Nephron progenitor cell (in vitro differentiated cells): Measurements from ENCODE around the gene CEP41.

Experiments used
- DNase-seq: peaks from one replicate; pipeline ENCODE4 v3.0.0; 2021
- H3K27ac Mint-ChIP-seq: 2 replicates; pipeline ENCODE4 v1.8.0; 2021; ENCODE audit warnings: mild to moderate bottlenecking, moderate library complexity, mixed read lengths
- H3K27me3 Mint-ChIP-seq: 2 replicates; pipeline ENCODE4 v1.8.0; 2021; ENCODE audit warnings: mild to moderate bottlenecking, low read depth, mixed read lengths; ENCODE audit not compliant: poor library complexity
- H3K36me3 Mint-ChIP-seq: 2 replicates; pipeline ENCODE4 v1.8.0; 2021; ENCODE audit warnings: low read depth, mixed read lengths
- H3K4me1 Mint-ChIP-seq: 2 replicates; pipeline ENCODE4 v1.8.0; 2021; ENCODE audit warnings: mixed read lengths
- H3K4me3 Mint-ChIP-seq: 2 replicates; pipeline ENCODE4 v1.8.0; 2021; ENCODE audit warnings: mild to moderate bottlenecking, moderate library complexity, mixed read lengths
- H3K9me3 Mint-ChIP-seq: 2 replicates; pipeline ENCODE4 v1.8.0; 2021; ENCODE audit warnings: mild to moderate bottlenecking, moderate library complexity, mixed read lengths
- CTCF ChIP-seq: fragments of 200-600 bp; sonication (generic); IDR thresholded peaks from 2 replicates; pipeline ENCODE4 v1.5.0; 2021; ENCODE audit warnings: antibody characterized with exemption

The CEP41 gene

GRCh38 chr7:130478991-130479390, 38.2 kb upstream of the CEP41 start:
- no peak for DNase-seq
- Mint-ChIP-seq H3K27me3 (no peaks in the 10 kb centered on the region), H3K27ac (no peak overlapping the region), H3K4me1 (peaks cover 59% of the 10 kb centered on the region), H3K9me3 (peaks cover 35% of the 10 kb centered on the region), H3K36me3 (peaks cover 25% of the 10 kb centered on the region), H3K4me3 (no peak overlapping the region)
- no peak for TF ChIP-seq CTCF

- peak overlapping the region; percentile 34 for H3K4me3 Mint-ChIP-seq
- H3K27me3 Mint-ChIP-seq: no peaks in the 10 kb centered on the region
- peaks cover 33% of the 10 kb centered on the region for H3K9me3 Mint-ChIP-seq
- peaks cover 25% of the 10 kb centered on the region for H3K36me3 Mint-ChIP-seq
- no peak for TF ChIP-seq CTCF
- H3K27ac Mint-ChIP-seq: peak overlapping the region; percentile 58
- no peak for DNase-seq
- peaks cover 47% of the 10 kb centered on the region for H3K4me1 Mint-ChIP-seq
Measured at GRCh38 chr7:130476297-130477150, 35.7 kb upstream of the CEP41 start.

- peaks cover 25% of the 10 kb centered on the region for H3K36me3 Mint-ChIP-seq
- no peak for TF ChIP-seq CTCF
- peak overlapping the region; percentile 38 for H3K27ac Mint-ChIP-seq
- no peak for DNase-seq
- H3K4me3 Mint-ChIP-seq: no peak overlapping the region
- no peaks in the 10 kb centered on the region for H3K27me3 Mint-ChIP-seq
- peaks cover 46% of the 10 kb centered on the region for H3K4me1 Mint-ChIP-seq
- peaks cover 32% of the 10 kb centered on the region for H3K9me3 Mint-ChIP-seq
Measured at GRCh38 chr7:130475776-130476175, 35.0 kb upstream of the CEP41 start.

GRCh38 chr7:130473876-130474275, 33.1 kb upstream of the CEP41 start:
- peaks cover 46% of the 10 kb centered on the region for H3K4me1 Mint-ChIP-seq
- no peak for TF ChIP-seq CTCF
- H3K9me3 Mint-ChIP-seq: peaks cover 17% of the 10 kb centered on the region
- peaks cover 17% of the 10 kb centered on the region for H3K36me3 Mint-ChIP-seq
- no peak overlapping the region for H3K4me3 Mint-ChIP-seq
- H3K27ac Mint-ChIP-seq: peak overlapping the region; percentile 26
- H3K27me3 Mint-ChIP-seq: no peaks in the 10 kb centered on the region
- no peak for DNase-seq

- peaks cover 46% of the 10 kb centered on the region for H3K4me1 Mint-ChIP-seq
- no peaks in the 10 kb centered on the region for H3K27me3 Mint-ChIP-seq
- no peak for TF ChIP-seq CTCF
- DNase-seq: no peak
- peaks cover 11% of the 10 kb centered on the region for H3K9me3 Mint-ChIP-seq
- H3K27ac Mint-ChIP-seq: no peak overlapping the region
- no peak overlapping the region for H3K4me3 Mint-ChIP-seq
- H3K36me3 Mint-ChIP-seq: peaks cover 11% of the 10 kb centered on the region
Measured at GRCh38 chr7:130473289-130473688, 32.5 kb upstream of the CEP41 start.

- H3K4me1 Mint-ChIP-seq: peaks cover 39% of the 10 kb centered on the region
- no peak for TF ChIP-seq CTCF
- no peaks in the 10 kb centered on the region for H3K36me3 Mint-ChIP-seq
- no peak overlapping the region for H3K27ac Mint-ChIP-seq
- H3K27me3 Mint-ChIP-seq: no peaks in the 10 kb centered on the region
- H3K9me3 Mint-ChIP-seq: no peaks in the 10 kb centered on the region
- DNase-seq: no peak
- H3K4me3 Mint-ChIP-seq: no peak overlapping the region
Measured at GRCh38 chr7:130471974-130472373, 31.2 kb upstream of the CEP41 start.
